Endothelial cell of umbilical vein (primary cell): Measurements from ENCODE around the gene NSDHL. TPM values are rescaled to one million over a fixed set of nuclear protein-coding genes. Genes with fewer than 3 reads are reported as not detected.
A peak's percentile ranks its signal among the peaks of the same experiment; 100 is the strongest.

Experiments used
- BruUV-seq: library from RNA; stranded (reverse); fragments of 400-500 nt; replicated peaks from 2 replicates; lab custom pipeline; 2021; lab: Mats Ljungman, UMichigan
- CTCF ChIA-PET: fragments of 300-600, 350-600 bp; sonication (Branson Sonifier 250); formaldehyde crosslinking; loops from one replicate; lab custom pipeline; 2021; ENCODE audit warnings: antibody characterized with exemption, inconsistent platforms; lab: Charles Lee
- POLR2A ChIA-PET: fragments of 300-600, 350-600 bp; sonication (Branson Sonifier 250); formaldehyde crosslinking; loops from one replicate; lab custom pipeline; 2021; ENCODE audit warnings: antibody characterized with exemption, inconsistent platforms; lab: Charles Lee
- DNase-seq: peaks from one replicate; pipeline ENCODE4 v3.0.0-alpha.2; 2011; ENCODE audit warnings: low read depth, low spot score
- FAIRE-seq: peaks from 2 replicates; lab custom pipeline; 2011; peaks lifted over from hg19 to GRCh38; lab: Jason Lieb, UNC
- H2AFZ ChIP-seq: 2 replicates; pipeline ENCODE4 v1.6.0; 2012; ENCODE audit warnings: low read depth, low read length, control low read depth, inconsistent platforms
- H3K27ac ChIP-seq: 2 replicates; pipeline ENCODE4 v1.5.1; 2011; ENCODE audit warnings: low read depth, mild to moderate bottlenecking, control low read depth, low read length, moderate library complexity; ENCODE audit not compliant: insufficient read depth
- H3K27me3 ChIP-seq, 2 experiments: 2 replicates each; pipeline versions ENCODE4 v1.6.0 to v1.6.1; 2011; ENCODE audit warnings: low read length in 2 of 2, mixed read lengths in 1 of 2; ENCODE audit not compliant: control insufficient read depth in 2 of 2, insufficient read depth in 2 of 2
- H3K36me3 ChIP-seq, 2 experiments: 2 replicates in 1 of 2; 3 replicates in 1 of 2; pipeline ENCODE4 v1.5.1; 2011; ENCODE audit warnings: low read length in 2 of 2, mild to moderate bottlenecking in 1 of 2, moderate library complexity in 1 of 2; ENCODE audit not compliant: control insufficient read depth in 2 of 2, insufficient read depth in 2 of 2; ENCODE audit errors: extremely low read depth in 1 of 2
- H3K4me1 ChIP-seq: 3 replicates; pipeline ENCODE4 v1.5.1; 2011; ENCODE audit warnings: mild to moderate bottlenecking, low read length; ENCODE audit not compliant: control insufficient read depth, insufficient read depth; ENCODE audit errors: extremely low read depth
- H3K4me2 ChIP-seq: 2 replicates; pipeline ENCODE4 v1.6.1; 2011; ENCODE audit warnings: low read length, control low read depth, mixed read lengths; ENCODE audit not compliant: insufficient read depth
- H3K4me3 ChIP-seq, 3 experiments: fragments of 200-600 bp in 1 of 3; sonication (generic), shearing (Covaris generic) in 1 of 3; replicated peaks in 1 of 3; 2 replicates each; pipeline ENCODE4 v1.5.1; 2011 to 2016; ENCODE audit warnings: control low read depth in 3 of 3, low read length in 3 of 3, mild to moderate bottlenecking in 2 of 3, inconsistent platforms in 1 of 3, low read depth in 1 of 3, moderate library complexity in 1 of 3; ENCODE audit not compliant: insufficient read depth in 1 of 3
- H3K79me2 ChIP-seq: 2 replicates; pipeline ENCODE4 v1.6.0; 2012; ENCODE audit warnings: low read length, inconsistent platforms; ENCODE audit not compliant: control insufficient read depth, insufficient read depth
- H3K9ac ChIP-seq: replicated peaks from 2 replicates; pipeline ENCODE3; 2011; ENCODE audit warnings: low read length, control low read depth; ENCODE audit not compliant: insufficient read depth; ENCODE audit errors: extremely low read depth
- H3K9me1 ChIP-seq: replicated peaks from 3 replicates; pipeline ENCODE4 v1.6.0; 2011; ENCODE audit warnings: mild to moderate bottlenecking, low read length; ENCODE audit not compliant: control insufficient read depth, insufficient read depth; ENCODE audit errors: extremely low read depth
- H3K9me3 ChIP-seq: replicated peaks from 2 replicates; pipeline ENCODE4 v1.5.1; 2012; ENCODE audit warnings: low read length, inconsistent platforms; ENCODE audit not compliant: control insufficient read depth, insufficient read depth
- H4K20me1 ChIP-seq: replicated peaks from 2 replicates; pipeline ENCODE3; 2011; ENCODE audit warnings: mild to moderate bottlenecking, low read length; ENCODE audit not compliant: control insufficient read depth, insufficient read depth; ENCODE audit errors: extremely low read depth
- CTCF ChIP-seq, 2 donors: IDR thresholded peaks; 1 replicate in 1 of 2; 2 replicates in 1 of 2; pipeline ENCODE4 v1.5.1; 2011; ENCODE audit warnings: low read length in 2 of 2, mild to moderate bottlenecking in 2 of 2, moderate library complexity in 2 of 2, control low read depth in 1 of 2, inconsistent platforms in 1 of 2, low read depth in 1 of 2; ENCODE audit not compliant: insufficient read depth in 1 of 2; ENCODE audit errors: extremely low read depth in 1 of 2
- EZH2 ChIP-seq: IDR thresholded peaks from 2 replicates; pipeline ENCODE4 v1.6.1; 2012; ENCODE audit warnings: borderline replicate concordance, low read depth, mild to moderate bottlenecking, moderate library complexity, low read length, inconsistent platforms; ENCODE audit not compliant: severe bottlenecking
- FOS ChIP-seq: IDR thresholded peaks from 2 replicates; pipeline ENCODE4 v1.6.1; 2011; ENCODE audit warnings: mild to moderate bottlenecking, low read length, moderate library complexity, borderline replicate concordance; ENCODE audit not compliant: insufficient read depth
- GATA2 ChIP-seq: IDR thresholded peaks from 2 replicates; pipeline ENCODE4 v1.7.0; 2011; ENCODE audit warnings: low read depth, mild to moderate bottlenecking, moderate library complexity, mixed read lengths, low read length; ENCODE audit not compliant: insufficient read length, insufficient read depth
- JUN ChIP-seq: IDR thresholded peaks from 2 replicates; pipeline ENCODE4 v1.6.1; 2011; ENCODE audit warnings: borderline replicate concordance, low read depth; ENCODE audit not compliant: insufficient read length, insufficient read depth
- MAX ChIP-seq: IDR thresholded peaks from 2 replicates; pipeline ENCODE4 v1.6.1; 2011; ENCODE audit not compliant: insufficient read depth, insufficient read length
- MYC ChIP-seq: IDR thresholded peaks from one replicate; pipeline ENCODE4 v1.6.1; 2011; ENCODE audit warnings: mild to moderate bottlenecking, low read depth, low read length
- POLR2A ChIP-seq: IDR thresholded peaks from 2 replicates; pipeline ENCODE4 v1.6.1; 2012; ENCODE audit warnings: low read depth, mild to moderate bottlenecking, control low read depth, low read length
- POLR2AphosphoS5 ChIP-seq: IDR thresholded peaks from 2 replicates; pipeline ENCODE4 v1.6.1; 2012; ENCODE audit warnings: low read depth, mild to moderate bottlenecking, control low read depth, low read length, moderate library complexity; ENCODE audit not compliant: insufficient read depth
- dilution Hi-C: fragments of 300-500 bp; cut with MboI; formaldehyde crosslinking; loops from one replicate; pipeline ENCODE4 v1.15.0; 2019; ENCODE audit warnings: low sequenced_read_pairs; ENCODE audit not compliant: extremely low pct_ligation_motif_present
- intact Hi-C: fragments of 100-400 bp; cut with micrococcal nuclease; formaldehyde crosslinking; loops from one replicate; pipeline ENCODE4 v1.10.0; 2022
- polyA plus RNA-seq, 4 experiments: library from polyadenylated mRNA; depleted of rRNA in 3 of 4; stranded (reverse) in 3 of 4; unstranded in 1 of 4; fragments of >200 nt; gene quantifications; 2 replicates each; pipeline versions ENCODE4 v1.2.1 to v1.2.3, GENCODE V29; 2011 to 2012; ENCODE audit warnings: missing spikeins in 1 of 4
- total RNA-seq: library from RNA; stranded (reverse); gene quantifications from 2 replicates; pipeline ENCODE4 v1.2.3, GENCODE V29; 2021

Gene NSDHL
- total and polyA plus RNA-seq, 2 donors (not counting 3 experiments of a cell fraction or from before 2014, with no cell fraction given): 40.0 to 43.7 TPM

GRCh38 chrX:152904151-152905080, 73.6 kb downstream of the NSDHL start:
- H3K79me2 ChIP-seq: peaks cover 22% of the 10 kb centered on the region
- DNase-seq: peak; percentile 40
- peak; percentile 54 to 76 for TF ChIP-seq CTCF (IDR thresholded peaks at IDR 0.05; ENCODE audit: extremely low read depth in 1 of 2, insufficient read depth in 1 of 2, low read depth in 1 of 2, low read length in 2 of 2)
- no peak for TF ChIP-seq MYC
- H3K9me3 ChIP-seq: no peaks in the 10 kb centered on the region
- intact Hi-C loops: loop anchor here (1.0 kb wide), 1 partner anchor 22 kb away; no protein-coding TSS in a partner anchor
- no peaks in the 10 kb centered on the region for H3K9me1 ChIP-seq
- no peaks in the 10 kb centered on the region for H3K36me3 ChIP-seq
- H3K27me3 ChIP-seq: no peaks in the 10 kb centered on the region
- peak overlapping the region; percentile 57 for H2AFZ ChIP-seq
- H4K20me1 ChIP-seq: no peaks in the 10 kb centered on the region
- FAIRE-seq: peak; percentile 97
- ChIA-PET POLR2A (no interaction called here), CTCF (interaction anchor here (1.1 to 2.1 kb wide), 4 partner anchors 8 to 22 kb away, joined by 3 to 12 read pairs (median 6); no protein-coding TSS in a partner anchor)
- no peak overlapping the region for H3K9ac ChIP-seq
- peaks cover 4% of the 10 kb centered on the region for H3K4me1 ChIP-seq
- no peak overlapping the region for H3K4me3 ChIP-seq
- H3K4me2 ChIP-seq: no peak overlapping the region
- dilution Hi-C loops: no loop called here
- no TSS peak for BruUV-seq
- H3K27ac ChIP-seq: peak overlapping the region; percentile 3

- Histone ChIP-seq H3K4me2 (no peak overlapping the region), H4K20me1 (no peaks in the 10 kb centered on the region), H3K9me1 (no peaks in the 10 kb centered on the region), H3K79me2 (peaks cover 22% of the 10 kb centered on the region), H2AFZ (no peak overlapping the region), H3K9me3 (no peaks in the 10 kb centered on the region), H3K27ac (no peak overlapping the region), H3K4me3 (no peak overlapping the region), H3K9ac (no peak overlapping the region), H3K27me3 (no peaks in the 10 kb centered on the region), H3K4me1 (peaks cover 4% of the 10 kb centered on the region), H3K36me3 (no peaks in the 10 kb centered on the region)
- no TSS peak for BruUV-seq
- no peak for DNase-seq
- dilution Hi-C loops: no loop called here
- ChIA-PET POLR2A (no interaction called here), CTCF (interaction anchor here (1.5 to 2.1 kb wide), 2 partner anchors 8 to 21 kb away, joined by 3 to 12 read pairs; no protein-coding TSS in a partner anchor)
- no peak for FAIRE-seq
- intact Hi-C loops: no loop called here
- TF ChIP-seq CTCF (IDR thresholded peaks at IDR 0.05; ENCODE audit: extremely low read depth in 1 of 2, insufficient read depth in 1 of 2, low read depth in 1 of 2, low read length in 2 of 2) (no peak), POLR2A (no peak), EZH2 (no peak), GATA2 (no peak), MYC (no peak), FOS (no peak), POLR2AphosphoS5 (no peak), MAX (no peak), JUN (no peak)
Measured at GRCh38 chrX:152905081-152905420, 74.2 kb downstream of the NSDHL start.
